IPS-18a (cell line): ENCODE measurements around the gene PAPOLA.

Experiments used
- H3K27ac ChIP-seq: one replicate; pipeline ENCODE4 v1.5.1; 2013; ENCODE audit warnings: low read length
- H3K27me3 ChIP-seq: one replicate; pipeline ENCODE4 v1.6.1; 2013; ENCODE audit warnings: mild to moderate bottlenecking, low read length; ENCODE audit not compliant: control insufficient read depth, insufficient read depth
- H3K36me3 ChIP-seq: one replicate; pipeline ENCODE4 v1.6.1; 2013; ENCODE audit warnings: low read depth, low read length; ENCODE audit not compliant: control insufficient read depth
- H3K4me1 ChIP-seq: one replicate; pipeline ENCODE4 v1.6.1; 2013; ENCODE audit warnings: low read depth, low read length; ENCODE audit not compliant: control insufficient read depth
- H3K4me3 ChIP-seq: one replicate; pipeline ENCODE4 v1.5.1; 2013; ENCODE audit warnings: low read length
- H3K9ac ChIP-seq: one replicate; pipeline ENCODE4 v1.6.1; 2013; ENCODE audit warnings: mild to moderate bottlenecking, low read length, moderate library complexity
- H3K9me3 ChIP-seq: one replicate; pipeline ENCODE4 v1.6.1; 2013; ENCODE audit warnings: low read depth, low read length; ENCODE audit not compliant: control insufficient read depth

PAPOLA gene

GRCh38 chr14:96571311-96571710 lies 69.1 kb downstream of the PAPOLA start:
- H3K9me3 ChIP-seq, result no peaks in the 10 kb centered on the region
- no peak overlapping the region for H3K27ac ChIP-seq
- peaks cover 12% of the 10 kb centered on the region for H3K36me3 ChIP-seq
- no peak overlapping the region for H3K4me3 ChIP-seq
- H3K4me1 ChIP-seq, result peaks cover 9% of the 10 kb centered on the region
- no peak overlapping the region for H3K9ac ChIP-seq
- no peaks in the 10 kb centered on the region for H3K27me3 ChIP-seq

GRCh38 chr14:96573473-96574100 lies 71.4 kb downstream of the PAPOLA start:
- Histone ChIP-seq H3K4me1 (peaks cover 9% of the 10 kb centered on the region), H3K36me3 (no peaks in the 10 kb centered on the region), H3K4me3 (no peak overlapping the region), H3K9ac (peak overlapping the region; percentile 7), H3K9me3 (no peaks in the 10 kb centered on the region), H3K27ac (peak overlapping the region; percentile 38), H3K27me3 (no peaks in the 10 kb centered on the region)

GRCh38 chr14:96574171-96574632 lies 72.0 kb downstream of the PAPOLA start:
- H3K4me1 ChIP-seq, result peaks cover 9% of the 10 kb centered on the region
- no peaks in the 10 kb centered on the region for H3K27me3 ChIP-seq
- no peaks in the 10 kb centered on the region for H3K9me3 ChIP-seq
- H3K9ac ChIP-seq, result no peak overlapping the region
- H3K36me3 ChIP-seq, result no peaks in the 10 kb centered on the region
- peak overlapping the region; percentile 38 for H3K27ac ChIP-seq
- no peak overlapping the region for H3K4me3 ChIP-seq

GRCh38 chr14:96574633-96575632 lies 72.8 kb downstream of the PAPOLA start:
- no peak overlapping the region for H3K27ac ChIP-seq
- no peaks in the 10 kb centered on the region for H3K9me3 ChIP-seq
- no peaks in the 10 kb centered on the region for H3K27me3 ChIP-seq
- H3K9ac ChIP-seq, result no peak overlapping the region
- H3K4me1 ChIP-seq, result peaks cover 9% of the 10 kb centered on the region
- no peaks in the 10 kb centered on the region for H3K36me3 ChIP-seq
- no peak overlapping the region for H3K4me3 ChIP-seq

GRCh38 chr14:96576359-96576758 lies 74.2 kb downstream of the PAPOLA start:
- Histone ChIP-seq H3K27ac (no peak overlapping the region), H3K4me3 (no peak overlapping the region), H3K4me1 (peaks cover 9% of the 10 kb centered on the region)

GRCh38 chr14:96576937-96577336 lies 74.8 kb downstream of the PAPOLA start:
- Histone ChIP-seq H3K4me3 (no peak overlapping the region), H3K9me3 (no peaks in the 10 kb centered on the region), H3K9ac (no peak overlapping the region), H3K27me3 (no peaks in the 10 kb centered on the region), H3K4me1 (peaks cover 9% of the 10 kb centered on the region), H3K36me3 (no peaks in the 10 kb centered on the region), H3K27ac (no peak overlapping the region)

More at GRCh38 chr14:96576359-96576758, 74.2 kb downstream of the PAPOLA start:
- no peaks in the 10 kb centered on the region for H3K36me3 ChIP-seq
- H3K9me3 ChIP-seq, result no peaks in the 10 kb centered on the region
- no peak overlapping the region for H3K9ac ChIP-seq
- no peaks in the 10 kb centered on the region for H3K27me3 ChIP-seq

- Histone ChIP-seq H3K27me3 (no peaks in the 10 kb centered on the region), H3K36me3 (no peaks in the 10 kb centered on the region), H3K9me3 (no peaks in the 10 kb centered on the region), H3K4me1 (peaks cover 3% of the 10 kb centered on the region), H3K27ac (no peak overlapping the region), H3K9ac (no peak overlapping the region), H3K4me3 (no peak overlapping the region)
Observed at GRCh38 chr14:96578619-96579018, 76.4 kb downstream of the PAPOLA start.

- Histone ChIP-seq H3K4me3 (no peak overlapping the region), H3K27me3 (no peaks in the 10 kb centered on the region), H3K9ac (no peak overlapping the region), H3K9me3 (no peaks in the 10 kb centered on the region), H3K4me1 (no peaks in the 10 kb centered on the region), H3K36me3 (no peaks in the 10 kb centered on the region), H3K27ac (no peak overlapping the region)
Observed at GRCh38 chr14:96579358-96579757, 77.2 kb downstream of the PAPOLA start.

GRCh38 chr14:96579855-96580254 lies 77.7 kb downstream of the PAPOLA start:
- no peaks in the 10 kb centered on the region for H3K27me3 ChIP-seq
- no peaks in the 10 kb centered on the region for H3K36me3 ChIP-seq
- H3K4me3 ChIP-seq, result no peak overlapping the region
- no peak overlapping the region for H3K27ac ChIP-seq
- no peaks in the 10 kb centered on the region for H3K9me3 ChIP-seq
- no peaks in the 10 kb centered on the region for H3K4me1 ChIP-seq
- H3K9ac ChIP-seq, result no peak overlapping the region

- Histone ChIP-seq H3K9ac (no peak overlapping the region), H3K9me3 (no peaks in the 10 kb centered on the region), H3K27ac (no peak overlapping the region), H3K4me3 (no peak overlapping the region), H3K27me3 (no peaks in the 10 kb centered on the region), H3K36me3 (no peaks in the 10 kb centered on the region), H3K4me1 (no peaks in the 10 kb centered on the region)
Observed at GRCh38 chr14:96580566-96580965, 78.4 kb downstream of the PAPOLA start.

GRCh38 chr14:96581026-96581425 lies 78.8 kb downstream of the PAPOLA start:
- H3K4me1 ChIP-seq, result no peaks in the 10 kb centered on the region
- no peak overlapping the region for H3K27ac ChIP-seq
- no peaks in the 10 kb centered on the region for H3K27me3 ChIP-seq
- H3K9me3 ChIP-seq, result no peaks in the 10 kb centered on the region
- H3K9ac ChIP-seq, result no peak overlapping the region
- H3K4me3 ChIP-seq, result no peak overlapping the region
- H3K36me3 ChIP-seq, result no peaks in the 10 kb centered on the region
